C4-2B (cell line): ENCODE results near the gene ABHD16B.

Source experiments
- H3K27ac ChIP-seq: fragments of 450-650 bp; 2 replicates; pipeline ENCODE4 v1.5.1; 2017
- ZFX ChIP-seq: fragments of 450-650 bp; IDR thresholded peaks from 2 replicates; pipeline ENCODE4 v1.6.1; 2017
- TF ChIP-seq, protein P1 (sequence below): fragments of 450-650 bp; conservative IDR thresholded peaks from 2 replicates; pipeline ENCODE4 v1.5.1; 2017; ENCODE audit warnings: mild to moderate bottlenecking

Gene ABHD16B

DNA sequence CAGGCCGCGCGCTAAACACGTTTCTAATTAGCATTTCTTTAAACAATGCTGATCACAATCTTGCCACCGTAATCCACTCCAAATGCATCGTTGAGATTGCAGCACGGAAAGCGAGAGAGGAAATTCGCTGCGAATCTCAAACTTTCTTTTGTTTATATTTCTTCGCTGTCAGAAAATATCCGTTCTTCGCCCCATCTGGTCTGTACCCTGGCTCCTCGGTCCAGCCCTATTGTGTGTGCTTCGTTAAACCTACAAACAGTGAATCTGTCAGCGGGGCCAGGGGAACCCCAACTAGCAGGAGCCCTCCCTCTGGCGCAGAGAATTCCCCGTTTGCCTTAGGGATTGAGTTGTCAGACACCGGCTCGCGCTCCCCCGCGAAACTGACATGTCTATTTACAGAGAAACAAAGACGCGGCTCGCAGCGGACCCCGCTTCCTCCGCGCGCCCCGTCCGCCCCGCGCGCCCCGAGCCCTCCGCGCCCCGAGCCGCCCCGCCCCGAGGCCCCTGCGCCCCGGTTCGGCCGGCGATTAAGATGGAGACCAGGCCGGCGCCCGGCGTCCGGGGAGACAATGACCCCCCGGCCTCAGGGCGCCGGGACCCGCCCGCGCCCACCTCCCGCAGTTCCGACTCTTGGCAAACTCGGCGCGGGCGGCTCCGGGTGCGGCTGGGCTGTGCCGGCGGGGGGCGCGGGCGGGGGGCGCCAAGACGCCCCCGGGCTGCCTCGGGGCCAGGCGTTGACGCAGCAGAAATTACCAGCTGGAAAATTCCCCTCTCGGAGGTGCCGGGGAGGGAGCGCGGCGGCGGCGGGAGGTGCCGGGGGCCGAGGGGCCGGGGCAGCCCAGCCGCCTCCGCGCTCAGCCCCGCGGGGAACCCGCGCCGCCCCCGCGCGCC, 31.1 kb upstream of the ABHD16B start:
- TF ChIP-seq, protein P1, sequence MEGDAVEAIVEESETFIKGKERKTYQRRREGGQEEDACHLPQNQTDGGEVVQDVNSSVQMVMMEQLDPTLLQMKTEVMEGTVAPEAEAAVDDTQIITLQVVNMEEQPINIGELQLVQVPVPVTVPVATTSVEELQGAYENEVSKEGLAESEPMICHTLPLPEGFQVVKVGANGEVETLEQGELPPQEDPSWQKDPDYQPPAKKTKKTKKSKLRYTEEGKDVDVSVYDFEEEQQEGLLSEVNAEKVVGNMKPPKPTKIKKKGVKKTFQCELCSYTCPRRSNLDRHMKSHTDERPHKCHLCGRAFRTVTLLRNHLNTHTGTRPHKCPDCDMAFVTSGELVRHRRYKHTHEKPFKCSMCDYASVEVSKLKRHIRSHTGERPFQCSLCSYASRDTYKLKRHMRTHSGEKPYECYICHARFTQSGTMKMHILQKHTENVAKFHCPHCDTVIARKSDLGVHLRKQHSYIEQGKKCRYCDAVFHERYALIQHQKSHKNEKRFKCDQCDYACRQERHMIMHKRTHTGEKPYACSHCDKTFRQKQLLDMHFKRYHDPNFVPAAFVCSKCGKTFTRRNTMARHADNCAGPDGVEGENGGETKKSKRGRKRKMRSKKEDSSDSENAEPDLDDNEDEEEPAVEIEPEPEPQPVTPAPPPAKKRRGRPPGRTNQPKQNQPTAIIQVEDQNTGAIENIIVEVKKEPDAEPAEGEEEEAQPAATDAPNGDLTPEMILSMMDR, result no peak
- TF ChIP-seq ZFX, result no peak
- no peak overlapping the region for H3K27ac ChIP-seq

GRCh38 chr20:63830841-63831588, 30.3 kb upstream of the ABHD16B start, which contains the start of gene ZBTB46:
Gene ZBTB46, minus strand, starts transcription at chr20:63831264. Its CDS starts 40,507 bp downstream, at chr20:63790757.
- H3K27ac ChIP-seq, result no peak within 1 kb of the TSS; the same call in 1 of the 2 replicates

DNA sequence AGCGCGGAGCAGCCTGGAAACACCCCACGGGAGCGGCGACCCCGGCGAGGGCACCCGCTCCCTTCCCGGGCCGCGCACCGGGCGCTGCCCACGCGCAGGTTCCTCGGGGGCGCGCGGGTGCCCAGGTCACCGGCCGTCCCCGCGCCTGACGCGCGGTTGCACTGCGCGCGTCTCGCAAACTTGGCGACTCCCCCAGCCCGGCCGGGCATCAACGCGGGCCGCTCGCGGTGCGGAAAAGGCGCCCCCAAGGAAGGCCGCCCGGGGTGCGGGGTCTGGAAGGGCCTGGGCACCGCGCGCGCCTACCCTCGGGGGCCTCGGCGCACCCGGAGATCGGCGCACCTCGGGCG, 29.7 kb upstream of the ABHD16B start:
- TF ChIP-seq, protein P1, result no peak
- TF ChIP-seq ZFX, result no peak
- H3K27ac ChIP-seq, result no peak overlapping the region; the same call in 1 of the 2 replicates

More at GRCh38 chr20:63830841-63831588, 30.3 kb upstream of the ABHD16B start, which contains the start of gene ZBTB46:
- TF ChIP-seq, protein P1, result no peak
- TF ChIP-seq ZFX, result no peak

DNA sequence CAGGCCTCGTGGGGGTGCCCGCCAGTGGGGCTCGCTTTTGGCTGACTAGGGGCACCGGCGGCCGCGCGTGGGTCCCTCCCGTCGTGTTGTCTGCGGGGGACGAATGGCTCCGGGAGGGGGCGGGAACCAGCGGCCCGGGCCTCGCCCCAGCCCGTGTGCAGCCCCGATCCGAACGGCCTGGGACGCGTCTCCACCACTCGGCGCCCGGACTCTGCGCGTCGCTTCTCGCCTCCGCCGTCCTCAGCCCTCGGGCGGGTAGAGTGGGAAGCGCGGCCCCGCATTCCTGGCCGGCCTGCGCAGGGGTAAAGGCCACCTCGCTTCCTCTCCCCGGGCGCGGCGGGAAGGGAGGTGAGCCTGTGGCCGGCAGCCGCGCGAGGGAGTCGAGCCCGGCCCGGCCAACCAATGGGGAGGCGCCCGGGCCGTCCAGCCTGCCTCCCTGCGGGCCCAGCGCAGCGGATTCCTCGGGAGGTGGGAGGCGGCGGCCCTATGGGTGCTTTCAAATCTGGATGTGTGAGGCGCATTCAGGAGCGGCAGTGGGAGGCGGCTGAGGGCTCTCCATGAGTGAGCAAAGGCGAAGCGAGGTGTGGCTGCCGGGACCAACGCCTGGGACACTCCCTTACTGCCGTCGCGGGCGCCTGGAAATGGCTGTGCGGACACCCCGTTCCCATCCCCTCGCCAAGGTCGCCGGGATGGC, 29.2 kb upstream of the ABHD16B start:
- no peak for TF ChIP-seq ZFX
- TF ChIP-seq, protein P1, result no peak
- no peak overlapping the region for H3K27ac ChIP-seq

- TF ChIP-seq, protein P1, result no peak
- TF ChIP-seq ZFX, result no peak
- peak overlapping the region; percentile 15; the same call in 1 of the 2 replicates for H3K27ac ChIP-seq
Measured at GRCh38 chr20:63833776-63834490, 27.4 kb upstream of the ABHD16B start.

- H3K27ac ChIP-seq, result peak overlapping the region; percentile 15; the same call in 1 of the 2 replicates
Measured at GRCh38 chr20:63834491-63834880, 26.8 kb upstream of the ABHD16B start.

More at GRCh38 chr20:63834491-63834880, 26.8 kb upstream of the ABHD16B start:
- TF ChIP-seq, protein P1, result no peak
- no peak for TF ChIP-seq ZFX
